ENCODE data around the gene WDR44.
A peak's percentile ranks its signal among the peaks of the same experiment; 100 is the strongest.

The WDR44 gene

DNA sequence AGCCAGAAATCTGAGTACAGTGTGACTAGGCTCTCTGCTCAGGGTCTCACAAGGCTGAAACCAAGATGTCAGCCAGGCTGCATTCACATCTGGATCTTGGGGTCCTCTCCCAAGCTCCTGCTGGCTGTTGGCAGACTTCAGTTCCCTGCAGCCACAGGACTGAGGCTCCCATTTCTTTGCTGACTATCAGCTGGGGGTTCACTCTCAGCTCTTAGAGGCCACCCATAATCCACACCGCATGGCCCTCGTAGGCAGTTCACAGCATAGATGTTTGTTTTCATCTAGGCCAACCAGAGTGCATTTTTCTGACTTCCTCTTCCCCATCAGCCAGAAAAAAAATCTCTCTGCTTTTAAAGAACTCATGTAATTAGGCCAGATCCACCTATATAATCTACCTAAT is 8.2 kb upstream of the WDR44 start:
- DNase-seq (ENCODE audit: low read depth in 1 of 2, low spot score in 1 of 2): no peak
- H3K27ac ChIP-seq (replicated peaks): no peak overlapping the region
- H3K27me3 ChIP-seq (ENCODE audit: insufficient read depth, poor library complexity, severe bottlenecking): no peaks in the 10 kb centered on the region
- H3K4me3 ChIP-seq (replicated peaks; ENCODE audit: insufficient read depth, low read length): no peak overlapping the region
- TF ChIP-seq SPI1 (IDR thresholded peaks at IDR 0.05; ENCODE audit: borderline replicate concordance, low read depth): peak; percentile 48; the same call in 1 of the 2 replicates
- TF ChIP-seq, protein P1, sequence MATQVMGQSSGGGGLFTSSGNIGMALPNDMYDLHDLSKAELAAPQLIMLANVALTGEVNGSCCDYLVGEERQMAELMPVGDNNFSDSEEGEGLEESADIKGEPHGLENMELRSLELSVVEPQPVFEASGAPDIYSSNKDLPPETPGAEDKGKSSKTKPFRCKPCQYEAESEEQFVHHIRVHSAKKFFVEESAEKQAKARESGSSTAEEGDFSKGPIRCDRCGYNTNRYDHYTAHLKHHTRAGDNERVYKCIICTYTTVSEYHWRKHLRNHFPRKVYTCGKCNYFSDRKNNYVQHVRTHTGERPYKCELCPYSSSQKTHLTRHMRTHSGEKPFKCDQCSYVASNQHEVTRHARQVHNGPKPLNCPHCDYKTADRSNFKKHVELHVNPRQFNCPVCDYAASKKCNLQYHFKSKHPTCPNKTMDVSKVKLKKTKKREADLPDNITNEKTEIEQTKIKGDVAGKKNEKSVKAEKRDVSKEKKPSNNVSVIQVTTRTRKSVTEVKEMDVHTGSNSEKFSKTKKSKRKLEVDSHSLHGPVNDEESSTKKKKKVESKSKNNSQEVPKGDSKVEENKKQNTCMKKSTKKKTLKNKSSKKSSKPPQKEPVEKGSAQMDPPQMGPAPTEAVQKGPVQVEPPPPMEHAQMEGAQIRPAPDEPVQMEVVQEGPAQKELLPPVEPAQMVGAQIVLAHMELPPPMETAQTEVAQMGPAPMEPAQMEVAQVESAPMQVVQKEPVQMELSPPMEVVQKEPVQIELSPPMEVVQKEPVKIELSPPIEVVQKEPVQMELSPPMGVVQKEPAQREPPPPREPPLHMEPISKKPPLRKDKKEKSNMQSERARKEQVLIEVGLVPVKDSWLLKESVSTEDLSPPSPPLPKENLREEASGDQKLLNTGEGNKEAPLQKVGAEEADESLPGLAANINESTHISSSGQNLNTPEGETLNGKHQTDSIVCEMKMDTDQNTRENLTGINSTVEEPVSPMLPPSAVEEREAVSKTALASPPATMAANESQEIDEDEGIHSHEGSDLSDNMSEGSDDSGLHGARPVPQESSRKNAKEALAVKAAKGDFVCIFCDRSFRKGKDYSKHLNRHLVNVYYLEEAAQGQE (IDR thresholded peaks at IDR 0.05; ENCODE audit: insufficient replicate concordance, low read depth): no peak
- TF ChIP-seq, protein P2, sequence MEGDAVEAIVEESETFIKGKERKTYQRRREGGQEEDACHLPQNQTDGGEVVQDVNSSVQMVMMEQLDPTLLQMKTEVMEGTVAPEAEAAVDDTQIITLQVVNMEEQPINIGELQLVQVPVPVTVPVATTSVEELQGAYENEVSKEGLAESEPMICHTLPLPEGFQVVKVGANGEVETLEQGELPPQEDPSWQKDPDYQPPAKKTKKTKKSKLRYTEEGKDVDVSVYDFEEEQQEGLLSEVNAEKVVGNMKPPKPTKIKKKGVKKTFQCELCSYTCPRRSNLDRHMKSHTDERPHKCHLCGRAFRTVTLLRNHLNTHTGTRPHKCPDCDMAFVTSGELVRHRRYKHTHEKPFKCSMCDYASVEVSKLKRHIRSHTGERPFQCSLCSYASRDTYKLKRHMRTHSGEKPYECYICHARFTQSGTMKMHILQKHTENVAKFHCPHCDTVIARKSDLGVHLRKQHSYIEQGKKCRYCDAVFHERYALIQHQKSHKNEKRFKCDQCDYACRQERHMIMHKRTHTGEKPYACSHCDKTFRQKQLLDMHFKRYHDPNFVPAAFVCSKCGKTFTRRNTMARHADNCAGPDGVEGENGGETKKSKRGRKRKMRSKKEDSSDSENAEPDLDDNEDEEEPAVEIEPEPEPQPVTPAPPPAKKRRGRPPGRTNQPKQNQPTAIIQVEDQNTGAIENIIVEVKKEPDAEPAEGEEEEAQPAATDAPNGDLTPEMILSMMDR (IDR thresholded peaks at IDR 0.05; ENCODE audit: insufficient read depth, low read length): no peak
- TF ChIP-seq POLR2AphosphoS5 (IDR thresholded peaks at IDR 0.05; ENCODE audit: low read depth): no peak
- TF ChIP-seq GABPA (IDR thresholded peaks at IDR 0.05; ENCODE audit: low read depth): no peak

DNA sequence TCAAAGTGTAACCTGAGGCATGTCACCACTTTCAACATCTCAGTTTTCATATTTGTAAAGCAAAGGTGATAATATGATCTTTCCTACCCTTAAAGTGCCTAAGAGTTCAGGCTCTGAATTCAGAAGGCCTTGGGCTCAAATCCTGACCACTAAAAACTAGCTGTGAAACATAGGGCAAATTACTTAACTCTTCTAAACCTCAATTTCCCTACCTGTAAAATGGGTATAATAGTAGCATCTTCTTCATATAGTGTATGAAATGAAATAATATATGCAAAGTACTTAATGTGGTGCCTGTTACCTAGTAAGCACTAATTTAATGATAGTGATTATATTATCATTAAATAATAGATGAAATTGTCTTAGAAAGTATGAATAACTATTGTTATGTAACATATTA is 7.0 kb upstream of the WDR44 start:
- TF ChIP-seq, protein P1 (IDR thresholded peaks at IDR 0.05; ENCODE audit: insufficient replicate concordance, low read depth): no peak
- TF ChIP-seq, protein P2 (IDR thresholded peaks at IDR 0.05; ENCODE audit: insufficient read depth, low read length): no peak
- no peak for TF ChIP-seq SPI1 (IDR thresholded peaks at IDR 0.05; ENCODE audit: borderline replicate concordance, low read depth)
- TF ChIP-seq GABPA (IDR thresholded peaks at IDR 0.05; ENCODE audit: low read depth): no peak
- TF ChIP-seq POLR2AphosphoS5 (IDR thresholded peaks at IDR 0.05; ENCODE audit: low read depth): no peak
- no peak for DNase-seq (ENCODE audit: low read depth in 1 of 2, low spot score in 1 of 2)
- H3K4me3 ChIP-seq (replicated peaks; ENCODE audit: insufficient read depth, low read length): no peak overlapping the region
- no peaks in the 10 kb centered on the region for H3K27me3 ChIP-seq (ENCODE audit: insufficient read depth, poor library complexity, severe bottlenecking)
- H3K27ac ChIP-seq (replicated peaks): no peak overlapping the region

DNA sequence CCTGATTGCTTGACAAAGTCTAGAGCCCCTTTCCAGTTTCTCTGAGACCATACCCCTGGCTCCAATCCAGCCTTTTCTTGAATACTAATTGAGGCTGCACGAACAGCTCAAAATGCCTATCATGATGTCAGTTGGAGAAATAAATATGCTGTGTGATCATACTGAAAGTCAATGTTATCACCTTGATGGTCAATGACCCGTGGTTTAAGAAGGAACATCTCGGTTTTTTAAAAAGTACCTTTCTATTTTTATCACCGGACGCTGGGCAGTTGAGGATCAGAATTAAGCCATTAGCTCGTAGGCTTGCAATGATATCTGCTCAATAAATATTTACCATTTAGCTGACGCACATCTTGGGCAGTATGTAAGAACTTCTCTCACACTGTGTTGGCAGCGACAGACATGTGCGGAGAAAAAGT is 852 bp upstream of the WDR44 start:
- no peaks in the 10 kb centered on the region for H3K27me3 ChIP-seq (ENCODE audit: insufficient read depth, poor library complexity, severe bottlenecking)
- peak overlapping the region; percentile 45 for H3K4me3 ChIP-seq (replicated peaks; ENCODE audit: insufficient read depth, low read length)
- peak overlapping the region; percentile 81 for H3K27ac ChIP-seq (replicated peaks)
- DNase-seq (ENCODE audit: low read depth in 1 of 2, low spot score in 1 of 2): no peak
- no peak for TF ChIP-seq GABPA (IDR thresholded peaks at IDR 0.05; ENCODE audit: low read depth)
- TF ChIP-seq, protein P1 (IDR thresholded peaks at IDR 0.05; ENCODE audit: insufficient replicate concordance, low read depth): no peak
- TF ChIP-seq, protein P2 (IDR thresholded peaks at IDR 0.05; ENCODE audit: insufficient read depth, low read length): no peak
- no peak for TF ChIP-seq SPI1 (IDR thresholded peaks at IDR 0.05; ENCODE audit: borderline replicate concordance, low read depth)
- no peak for TF ChIP-seq POLR2AphosphoS5 (IDR thresholded peaks at IDR 0.05; ENCODE audit: low read depth)
